HK-2 (cell line): ENCODE results near the gene ARHGAP42.
"Not testable (repeated sequence)": the region's sequence is repeated elsewhere in the genome, so short reads cannot be mapped to it uniquely, and the experiment has no call there.

Experiments used
- DNase-seq: peaks from one replicate; pipeline ENCODE4 v3.0.0-alpha.2; 2018; ENCODE audit not compliant: unreplicated experiment

ARHGAP42 gene, protein sequence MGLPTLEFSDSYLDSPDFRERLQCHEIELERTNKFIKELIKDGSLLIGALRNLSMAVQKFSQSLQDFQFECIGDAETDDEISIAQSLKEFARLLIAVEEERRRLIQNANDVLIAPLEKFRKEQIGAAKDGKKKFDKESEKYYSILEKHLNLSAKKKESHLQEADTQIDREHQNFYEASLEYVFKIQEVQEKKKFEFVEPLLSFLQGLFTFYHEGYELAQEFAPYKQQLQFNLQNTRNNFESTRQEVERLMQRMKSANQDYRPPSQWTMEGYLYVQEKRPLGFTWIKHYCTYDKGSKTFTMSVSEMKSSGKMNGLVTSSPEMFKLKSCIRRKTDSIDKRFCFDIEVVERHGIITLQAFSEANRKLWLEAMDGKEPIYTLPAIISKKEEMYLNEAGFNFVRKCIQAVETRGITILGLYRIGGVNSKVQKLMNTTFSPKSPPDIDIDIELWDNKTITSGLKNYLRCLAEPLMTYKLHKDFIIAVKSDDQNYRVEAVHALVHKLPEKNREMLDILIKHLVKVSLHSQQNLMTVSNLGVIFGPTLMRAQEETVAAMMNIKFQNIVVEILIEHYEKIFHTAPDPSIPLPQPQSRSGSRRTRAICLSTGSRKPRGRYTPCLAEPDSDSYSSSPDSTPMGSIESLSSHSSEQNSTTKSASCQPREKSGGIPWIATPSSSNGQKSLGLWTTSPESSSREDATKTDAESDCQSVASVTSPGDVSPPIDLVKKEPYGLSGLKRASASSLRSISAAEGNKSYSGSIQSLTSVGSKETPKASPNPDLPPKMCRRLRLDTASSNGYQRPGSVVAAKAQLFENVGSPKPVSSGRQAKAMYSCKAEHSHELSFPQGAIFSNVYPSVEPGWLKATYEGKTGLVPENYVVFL

DNA sequence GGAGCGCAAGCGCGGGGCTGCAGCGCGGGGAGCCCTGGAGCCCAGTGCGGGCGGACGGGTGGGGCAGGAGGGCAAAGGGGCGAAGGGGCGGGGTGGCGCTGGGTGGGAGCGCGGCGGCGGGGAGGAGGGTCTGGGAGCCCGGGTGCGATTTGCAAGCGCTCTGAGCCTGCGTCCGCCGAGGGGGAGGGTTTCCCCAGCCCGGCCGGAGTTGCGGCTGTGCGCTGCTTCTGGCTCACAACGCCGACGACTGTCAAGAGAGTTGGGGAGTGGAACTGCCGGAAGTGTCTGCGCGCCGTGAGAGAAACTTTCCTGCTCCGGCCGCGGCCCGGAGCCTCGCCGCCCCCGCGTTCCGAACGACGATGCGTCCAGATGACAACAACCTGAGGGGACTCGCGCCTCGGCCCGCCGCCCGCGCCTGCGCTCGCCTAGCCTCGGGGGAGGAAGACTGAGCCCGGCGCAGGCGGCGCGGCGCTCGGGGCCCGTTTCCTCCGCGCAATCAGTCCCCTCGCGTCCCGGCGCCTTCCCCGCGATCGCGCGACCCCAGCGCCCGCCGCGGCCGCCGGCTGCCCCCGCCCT, at the start of gene ARHGAP42:
ARHGAP42 (plus strand) TSS at position 235 of the 576 bp plus-strand sequence. CDS start 391 bp downstream, outside the sequence.
- DNase-seq = peak; percentile 45

DNA sequence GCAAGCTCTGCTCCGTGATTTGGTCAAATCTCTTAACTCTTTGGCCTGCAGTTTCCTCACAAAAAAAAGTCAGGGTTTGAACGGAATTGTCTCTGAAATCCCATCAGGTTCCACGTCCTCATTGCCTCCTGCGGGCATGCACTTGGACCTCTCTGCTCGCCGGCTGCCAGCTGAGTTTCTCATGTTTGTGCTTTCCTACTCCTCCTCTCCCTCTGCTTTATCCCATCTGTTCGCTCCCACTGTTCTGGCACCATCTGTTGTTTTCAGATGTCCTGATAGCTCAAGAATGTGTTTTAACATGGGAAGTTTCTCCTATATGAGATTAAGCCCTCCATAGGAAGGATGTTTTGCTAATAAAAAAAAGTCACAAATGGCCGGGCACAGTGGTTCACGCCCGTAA, 49.4 kb upstream of the ARHGAP42 start:
- DNase-seq = no peak

DNA sequence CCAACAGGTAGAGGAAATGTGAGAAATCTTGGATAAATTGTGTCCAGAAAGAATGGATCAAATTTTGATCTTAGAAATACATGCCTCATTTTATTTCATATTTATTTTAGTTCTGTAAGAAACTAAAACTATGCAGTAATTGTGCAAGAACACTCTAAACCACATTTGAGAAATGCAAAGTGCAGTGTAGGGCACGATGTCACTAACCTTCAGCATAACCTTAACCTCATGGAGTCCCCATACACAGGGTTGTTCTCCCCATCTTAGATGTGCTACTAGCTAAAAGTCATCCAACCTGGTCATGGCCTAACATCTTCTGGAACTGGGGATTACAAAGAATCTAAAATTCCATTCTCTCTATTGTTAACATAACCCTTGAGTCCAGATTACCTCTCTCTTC, 48.4 kb upstream of the ARHGAP42 start:
- DNase-seq = no peak

DNA sequence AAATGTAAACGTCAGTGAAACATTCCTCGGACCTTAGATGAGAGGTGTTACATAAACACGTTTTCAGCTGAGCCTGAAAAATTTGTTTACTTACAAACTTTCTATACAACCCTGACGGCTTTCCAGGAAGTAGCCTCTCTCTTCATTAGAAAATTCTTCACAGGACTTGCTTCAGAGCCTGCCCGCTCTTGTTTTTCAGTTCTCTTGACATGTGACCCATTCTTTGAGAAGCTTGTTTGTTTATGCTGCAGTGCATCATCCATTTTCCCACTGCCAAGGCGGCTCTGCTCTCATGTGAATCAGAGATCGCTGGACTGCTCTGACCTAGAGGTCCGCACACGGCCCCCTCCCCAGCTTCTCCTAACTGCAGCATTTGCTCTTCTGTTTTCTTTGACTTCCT, 47.9 kb upstream of the ARHGAP42 start:
- no peak for DNase-seq

DNA sequence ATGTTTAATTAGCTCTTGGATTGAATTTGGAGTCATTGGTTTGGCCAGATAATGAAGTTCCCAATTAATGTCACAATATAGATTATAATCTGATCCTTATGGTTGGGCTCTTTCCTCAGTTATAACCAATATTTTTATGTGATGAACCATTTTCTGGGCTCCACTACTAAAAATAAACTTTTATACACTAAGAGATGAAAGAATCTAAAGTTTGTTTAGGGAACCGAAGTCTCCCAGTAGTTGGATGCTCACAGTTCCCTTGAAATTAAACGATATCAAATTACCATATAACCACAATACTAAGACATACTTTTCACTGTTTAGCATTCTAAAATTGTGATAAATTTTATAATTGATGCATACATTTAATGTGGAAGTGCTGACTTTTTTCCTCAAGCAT, 47.0 kb upstream of the ARHGAP42 start:
- DNase-seq = no peak

DNA sequence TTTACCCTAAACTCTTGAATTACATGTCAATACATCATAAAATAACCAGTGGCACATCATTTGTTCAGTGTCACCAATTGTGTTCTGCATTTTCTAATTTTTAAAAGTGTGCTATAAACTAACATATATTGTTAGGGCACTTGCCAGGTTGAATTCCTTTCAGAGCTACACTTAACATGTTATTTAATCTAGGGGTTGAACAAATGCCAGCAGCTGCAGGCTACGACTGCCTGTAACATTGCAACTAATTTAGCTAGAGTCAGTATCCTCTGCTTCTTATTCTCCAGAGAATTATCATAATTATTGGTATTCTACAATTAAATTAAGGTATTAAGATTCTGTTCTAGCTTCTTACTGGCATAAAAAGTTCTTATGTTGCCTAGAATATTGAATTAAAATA, 46.4 kb upstream of the ARHGAP42 start:
- DNase-seq = no peak

DNA sequence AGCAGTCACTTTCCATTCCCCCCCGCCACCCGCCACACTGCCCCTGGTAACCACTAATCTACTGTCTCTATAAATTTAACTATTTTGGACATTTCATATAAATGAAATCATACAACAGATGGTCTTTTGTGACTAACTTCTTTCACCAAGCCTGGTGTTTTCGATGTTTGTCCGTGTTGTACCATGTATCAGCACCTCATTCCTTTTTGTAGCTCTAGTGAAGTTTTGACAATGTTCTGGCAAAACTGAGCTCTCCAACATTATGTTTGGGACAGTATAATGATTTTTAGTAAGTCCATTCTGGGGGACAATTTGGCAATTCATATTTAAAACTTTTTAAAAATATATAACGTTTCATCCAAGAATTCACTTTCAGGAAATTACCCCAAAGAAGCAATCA, 45.6 kb upstream of the ARHGAP42 start:
- DNase-seq = no peak

DNA sequence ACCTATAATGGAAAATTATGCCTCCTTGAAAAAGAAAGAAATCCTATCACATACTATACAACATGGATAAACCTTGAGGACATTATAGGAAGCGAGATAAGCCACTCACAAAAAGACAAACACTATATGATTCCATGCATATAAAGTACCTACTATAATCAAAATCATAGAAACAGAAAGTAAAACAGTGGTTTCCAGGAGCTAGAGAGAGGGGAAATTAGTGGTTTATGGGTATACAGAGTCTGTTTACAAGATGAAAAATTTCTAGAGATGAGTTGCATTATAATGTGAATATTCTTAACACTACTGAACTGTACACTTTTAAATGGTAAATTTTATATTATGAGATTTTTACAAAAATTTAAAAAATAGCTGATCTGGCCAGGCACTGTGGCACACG, 40.5 kb upstream of the ARHGAP42 start:
- no peak for DNase-seq

DNA sequence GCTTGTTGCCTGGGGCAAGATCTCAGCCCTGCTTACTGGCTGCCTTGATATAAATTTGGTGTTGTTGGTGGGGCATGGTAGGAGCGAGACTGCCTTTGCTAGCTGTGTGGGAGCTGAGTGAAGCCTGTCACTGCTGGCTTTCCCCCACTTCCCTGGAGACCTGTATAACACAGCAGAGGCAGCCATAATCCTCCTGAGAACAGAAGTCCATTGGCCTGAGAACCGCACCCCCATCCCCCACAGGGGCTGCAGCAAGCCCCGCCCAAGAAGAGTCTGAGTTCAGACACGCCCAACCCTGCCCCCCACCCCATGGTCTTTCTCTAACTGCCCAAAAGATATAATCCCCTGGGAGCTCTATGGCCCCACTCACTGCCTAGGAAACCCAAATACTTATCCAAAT, 39.2 kb upstream of the ARHGAP42 start:
- DNase-seq = no peak

DNA sequence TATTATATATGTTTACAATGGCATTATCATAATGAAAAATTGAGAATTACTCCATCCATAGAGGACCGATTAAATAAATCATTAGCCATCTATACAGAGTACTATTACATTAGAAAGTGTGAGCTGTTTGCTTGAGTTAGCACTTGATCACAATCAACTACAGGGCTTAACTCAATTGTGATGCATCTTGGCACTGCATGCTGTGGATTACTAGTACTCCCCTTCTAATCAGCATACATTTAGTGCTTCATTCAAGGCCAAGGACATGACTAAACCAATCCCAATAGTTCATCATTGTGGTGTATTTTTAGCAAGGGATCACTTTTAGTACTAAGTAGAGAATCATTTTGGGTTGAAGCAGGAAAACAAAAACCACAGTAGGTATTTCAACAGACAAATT, 23.5 kb upstream of the ARHGAP42 start:
- no peak for DNase-seq

DNA sequence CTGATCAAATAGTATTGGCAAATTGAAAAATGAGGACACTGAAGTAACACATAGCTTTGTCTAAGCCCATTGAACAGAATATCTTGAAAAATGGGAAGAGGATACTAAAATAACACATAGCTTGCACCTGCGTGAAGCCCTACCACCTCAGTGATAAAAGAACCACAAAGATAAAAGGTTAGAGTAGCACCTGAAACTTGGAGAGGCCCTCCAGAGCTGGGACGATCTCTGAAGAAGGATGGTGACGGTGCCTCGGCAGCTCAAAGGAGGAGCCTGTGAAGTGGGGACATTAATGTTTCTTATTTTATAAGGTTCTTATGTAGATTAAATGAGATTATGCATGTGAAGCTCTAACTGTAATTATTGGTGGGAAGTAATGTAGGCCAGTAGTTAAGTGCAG, 23.1 kb upstream of the ARHGAP42 start:
- DNase-seq = no peak

DNA sequence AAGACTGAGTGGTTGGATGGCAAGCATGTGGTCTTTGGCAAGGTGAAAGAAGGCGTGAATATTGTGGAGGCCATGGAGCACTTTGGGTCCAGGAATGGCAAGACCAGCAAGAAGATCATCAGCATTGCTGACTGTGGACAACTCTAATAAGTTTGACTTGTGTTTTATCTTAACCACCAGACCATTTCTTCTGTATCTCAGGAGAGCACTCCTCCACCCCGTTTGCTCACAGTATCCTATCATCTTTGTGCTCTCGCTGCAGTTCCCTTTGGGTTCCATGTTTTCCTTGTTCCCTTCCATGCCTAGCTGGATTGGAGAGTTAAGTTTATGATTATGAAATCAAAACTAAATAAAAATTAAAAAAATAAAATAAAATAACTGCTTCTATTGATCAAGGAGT, 20.3 kb upstream of the ARHGAP42 start:
- not testable (repeated sequence) for DNase-seq

DNA sequence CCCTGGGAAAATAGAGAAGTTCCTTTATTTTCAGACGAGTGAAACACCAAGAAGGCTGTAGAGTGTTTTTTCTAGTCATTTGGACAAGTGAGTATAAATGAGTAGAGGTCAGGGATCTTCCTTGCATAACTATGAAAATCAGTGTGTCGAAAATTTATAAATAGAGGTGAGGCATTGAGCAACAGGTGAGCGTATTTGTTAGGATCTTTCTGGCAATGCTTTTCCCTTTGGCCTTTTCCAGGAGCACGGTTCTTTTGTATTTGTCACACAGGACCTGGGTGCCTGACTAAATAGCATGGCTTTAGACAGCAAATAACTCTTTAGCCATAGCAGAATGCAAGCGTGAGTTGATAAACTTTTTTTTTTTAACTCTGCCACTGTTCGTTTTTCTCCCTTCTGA, 19.6 kb upstream of the ARHGAP42 start:
- no peak for DNase-seq

DNA sequence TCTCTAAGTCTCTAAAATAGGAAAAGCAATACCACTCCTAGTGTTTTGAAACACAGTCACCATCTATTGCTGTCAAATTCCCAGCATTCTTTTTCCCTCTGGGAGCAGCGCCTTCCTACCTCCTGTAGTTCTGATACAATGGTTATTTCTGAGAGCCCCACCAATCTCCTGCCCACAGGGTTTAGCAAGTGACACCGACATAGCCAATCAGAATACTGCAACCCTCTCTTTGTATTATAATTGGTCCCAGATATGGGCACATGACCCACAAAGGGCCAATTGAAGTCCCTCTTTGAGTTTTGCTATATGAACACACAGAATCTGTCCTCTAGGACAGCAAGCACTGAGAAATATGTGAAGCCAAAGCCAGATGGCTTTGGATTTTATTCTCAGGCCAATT, 16.9 kb upstream of the ARHGAP42 start:
- no peak for DNase-seq

DNA sequence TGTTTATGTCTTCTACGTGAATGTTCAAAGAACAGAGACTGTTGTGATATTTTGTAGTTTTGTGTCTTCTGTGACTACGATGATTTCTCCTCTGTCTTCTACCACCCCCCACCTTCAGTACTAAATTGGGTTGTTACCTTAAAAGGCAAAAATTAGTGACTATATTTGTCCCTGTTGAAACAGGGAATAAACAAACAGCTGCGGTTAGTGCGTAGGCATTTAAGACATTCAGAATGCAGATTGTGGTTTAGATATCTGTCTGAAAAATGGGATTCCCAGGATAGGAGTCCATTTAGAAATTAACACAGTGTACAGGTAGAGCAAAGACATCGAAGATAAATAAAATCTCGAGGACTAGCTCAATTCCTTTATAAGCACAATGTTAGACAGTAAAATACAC, 15.6 kb upstream of the ARHGAP42 start:
- no peak for DNase-seq

DNA sequence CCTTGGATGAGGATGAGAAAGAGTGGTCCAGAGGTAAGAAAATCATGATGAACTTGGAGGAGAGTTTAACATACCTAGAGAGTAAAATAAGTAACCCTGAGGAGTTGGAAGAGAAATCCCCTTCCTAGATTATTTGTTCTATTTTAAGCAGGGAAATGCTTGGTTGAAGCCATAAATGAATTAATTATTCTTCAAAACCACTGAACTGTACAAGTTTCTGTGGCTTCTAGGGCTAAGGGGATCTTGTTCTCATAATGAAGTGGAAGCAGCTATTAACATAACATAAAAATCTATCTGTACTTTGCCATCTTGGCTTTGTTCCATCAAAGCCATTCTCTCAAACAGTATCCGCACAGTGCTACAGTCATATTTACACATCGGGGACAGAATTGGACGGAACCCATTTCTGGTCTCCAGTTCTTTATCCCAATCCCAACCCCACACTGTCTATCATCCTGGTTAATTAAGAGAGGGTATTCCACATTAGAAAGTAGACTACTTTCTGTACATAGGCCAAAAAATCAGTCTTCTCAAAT, 14.5 kb upstream of the ARHGAP42 start:
- no peak for DNase-seq

DNA sequence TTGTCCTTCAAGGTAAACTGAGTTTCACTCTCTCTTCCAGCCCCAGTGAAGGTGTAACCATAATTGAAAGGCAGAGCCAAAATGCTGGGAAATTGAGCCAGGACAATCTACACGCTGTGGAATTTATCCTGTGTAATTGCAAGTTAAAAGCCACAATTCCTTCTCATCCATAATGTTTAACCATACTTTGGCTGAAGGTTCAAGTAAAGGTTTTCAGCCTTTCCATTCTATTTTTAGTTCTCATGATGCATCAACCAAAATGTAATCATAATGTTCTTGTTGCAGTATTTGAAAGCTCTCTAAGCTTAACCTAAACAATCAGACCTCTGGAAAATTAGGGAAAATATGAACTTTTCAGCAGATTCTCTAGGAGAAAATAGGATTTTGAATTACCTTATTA, 14.0 kb upstream of the ARHGAP42 start:
- DNase-seq = no peak

DNA sequence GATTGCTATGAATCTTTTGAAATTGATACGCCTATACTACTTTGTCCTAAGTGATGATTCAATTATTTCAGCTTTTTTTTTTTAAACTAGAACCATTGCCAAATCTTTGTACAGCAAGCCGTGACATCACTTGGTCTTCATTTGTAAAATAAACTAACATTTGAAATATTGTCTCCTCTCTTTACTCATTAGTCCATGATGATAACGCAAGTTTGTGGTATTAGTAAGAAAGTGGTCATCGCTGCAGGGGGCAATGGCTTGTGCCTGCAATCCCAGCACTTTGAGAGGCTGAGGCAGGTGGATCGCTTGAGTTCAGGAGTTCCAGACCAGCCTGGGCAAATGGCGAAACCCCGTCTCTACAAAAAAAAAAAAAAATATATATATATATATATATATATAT, 12.9 kb upstream of the ARHGAP42 start:
- no peak for DNase-seq

DNA sequence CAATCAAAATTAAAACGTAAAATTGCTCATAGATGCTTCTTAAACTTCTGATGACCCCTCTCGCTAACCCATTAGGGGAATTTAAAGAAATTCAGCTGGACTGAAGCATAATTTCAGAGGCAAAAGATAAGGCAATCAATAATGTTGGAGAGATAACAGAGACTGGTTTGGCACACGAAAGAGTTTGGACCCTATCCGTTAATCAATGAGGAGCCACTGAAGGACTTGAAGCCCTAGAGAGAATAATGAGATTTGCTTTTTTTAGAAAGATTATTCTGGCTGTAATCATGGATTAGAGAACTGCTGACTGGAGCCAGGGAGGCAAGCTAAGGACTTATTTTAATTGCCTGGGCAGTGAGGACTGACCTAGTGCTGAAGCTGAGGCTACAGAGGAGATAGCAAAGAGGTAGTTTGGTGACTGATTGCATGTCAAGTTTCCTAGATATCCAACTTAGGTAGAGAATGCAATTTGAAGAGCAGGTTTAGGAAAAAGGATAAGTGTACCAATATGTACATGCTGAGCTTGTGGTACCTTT, 11.9 kb upstream of the ARHGAP42 start:
- no peak for DNase-seq

DNA sequence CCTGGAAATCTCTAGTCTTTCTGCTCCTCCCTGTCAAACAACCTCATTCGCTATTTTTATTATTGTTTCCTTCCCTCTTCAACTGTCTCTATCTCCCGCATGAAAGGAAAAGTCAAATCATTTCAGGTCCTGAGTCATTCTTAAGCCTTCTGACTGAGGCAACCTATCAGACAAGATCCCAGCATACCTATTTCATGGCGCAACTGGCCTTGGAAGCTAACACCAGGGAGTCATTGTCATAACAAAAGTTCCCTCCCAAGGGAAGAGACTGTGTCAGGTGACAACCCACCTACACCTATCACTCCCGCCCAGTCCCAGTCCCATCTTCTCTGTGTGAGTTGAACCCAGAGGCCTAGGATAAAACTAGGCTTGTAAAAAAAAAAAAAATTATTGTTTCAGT, 10.2 kb upstream of the ARHGAP42 start:
- no peak for DNase-seq

DNA sequence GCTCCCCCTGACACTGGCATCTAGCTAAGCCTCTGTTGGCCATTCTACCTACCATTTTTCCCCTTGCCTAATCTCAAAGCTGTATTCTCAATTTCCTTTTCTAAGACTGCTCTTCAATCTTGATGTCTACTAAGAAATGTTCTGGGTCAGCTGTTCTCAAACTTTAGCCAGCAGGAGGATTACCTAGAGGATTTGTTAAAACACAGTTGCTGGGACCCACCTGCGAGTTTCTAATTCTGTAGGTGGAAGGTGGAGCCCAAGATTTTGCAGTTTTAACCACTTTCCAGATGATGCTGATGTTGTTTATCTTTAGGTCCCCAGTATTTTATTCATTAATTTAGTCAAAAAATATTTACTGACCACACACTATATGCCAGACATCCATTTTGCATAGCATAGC, 9.3 kb upstream of the ARHGAP42 start:
- no peak for DNase-seq

DNA sequence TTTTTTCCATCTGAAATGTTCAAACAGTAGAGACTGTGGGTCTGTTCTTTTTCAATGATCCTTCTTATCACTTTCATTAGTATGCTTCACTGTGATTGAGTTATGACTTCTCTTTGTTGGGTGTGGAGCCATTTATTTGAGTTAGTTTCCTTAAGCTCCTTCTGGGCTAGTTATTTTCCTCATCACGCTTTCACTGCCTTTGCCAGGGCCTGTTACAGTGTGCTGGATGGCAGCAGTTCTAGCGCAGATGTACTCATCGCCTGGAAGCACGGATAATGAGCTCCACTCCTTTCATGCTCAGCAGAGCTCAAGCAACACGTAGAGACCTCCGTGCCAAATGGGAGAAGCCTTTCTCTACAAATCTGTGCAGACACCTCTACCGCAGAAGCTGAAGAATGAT, 7.0 kb upstream of the ARHGAP42 start:
- no peak for DNase-seq
